Measurements from ENCODE around the gene WWP2.

WWP2 gene

GRCh38 chr16:69927056-69927757 is 165.1 kb downstream of the WWP2 start:
- DNase-seq (ENCODE audit: low read depth), result peak; percentile 75

- no peak for DNase-seq (ENCODE audit: low read depth)
Observed at GRCh38 chr16:69928856-69929400, 166.8 kb downstream of the WWP2 start.

GRCh38 chr16:69929480-69929879 is 167.3 kb downstream of the WWP2 start:
- no peak for DNase-seq (ENCODE audit: low read depth)

- peak; percentile 40 for DNase-seq (ENCODE audit: low read depth)
Observed at GRCh38 chr16:69930117-69930776, 168.1 kb downstream of the WWP2 start.

- DNase-seq (ENCODE audit: low read depth), result no peak
Observed at GRCh38 chr16:69931631-69932030, 169.5 kb downstream of the WWP2 start.

- no peak for DNase-seq (ENCODE audit: low read depth)
Observed at GRCh38 chr16:69932228-69932627, 170.1 kb downstream of the WWP2 start.

- DNase-seq (ENCODE audit: low read depth), result no peak
Observed at GRCh38 chr16:69932691-69933392, 170.7 kb downstream of the WWP2 start.

GRCh38 chr16:69934044-69934443 is 171.9 kb downstream of the WWP2 start:
- no peak for DNase-seq (ENCODE audit: low read depth)

GRCh38 chr16:69934751-69935150 is 172.6 kb downstream of the WWP2 start:
- DNase-seq (ENCODE audit: low read depth), result no peak

GRCh38 chr16:69935278-69935711 is 173.2 kb downstream of the WWP2 start:
- no peak for DNase-seq (ENCODE audit: low read depth)

GRCh38 chr16:69935740-69936139 is 173.6 kb downstream of the WWP2 start:
- DNase-seq (ENCODE audit: low read depth), result no peak

- no peak for DNase-seq (ENCODE audit: low read depth)
Observed at GRCh38 chr16:69936252-69936651, 174.1 kb downstream of the WWP2 start.

GRCh38 chr16:69936751-69937211 is 174.6 kb downstream of the WWP2 start:
- DNase-seq (ENCODE audit: low read depth), result no peak

GRCh38 chr16:69937465-69937951 is 175.4 kb downstream of the WWP2 start:
- DNase-seq (ENCODE audit: low read depth), result peak; percentile 25

GRCh38 chr16:69938981-69939820 is 177.1 kb downstream of the WWP2 start:
- DNase-seq (ENCODE audit: low read depth), result no peak

- no peak for DNase-seq (ENCODE audit: low read depth)
Observed at GRCh38 chr16:69939821-69940585, 177.9 kb downstream of the WWP2 start.

- DNase-seq (ENCODE audit: low read depth), result no peak
Observed at GRCh38 chr16:69940676-69941075, 178.5 kb downstream of the WWP2 start.

- no peak for DNase-seq (ENCODE audit: low read depth)
Observed at GRCh38 chr16:69941251-69942098, 179.3 kb downstream of the WWP2 start.

GRCh38 chr16:69942099-69942491 is 180.0 kb downstream of the WWP2 start:
- no peak for DNase-seq (ENCODE audit: low read depth)

GRCh38 chr16:69942627-69943170 is 180.6 kb downstream of the WWP2 start:
- DNase-seq (ENCODE audit: low read depth), result no peak

Measured in iris pigment epithelial cell (primary cell).